ENCODE measurements around the gene C22orf23. TPM values are rescaled to one million over a fixed set of nuclear protein-coding genes. Genes with fewer than 3 reads are reported as not detected.

The C22orf23 gene
- total RNA-seq, 1 donor from 2014 or later, result not detected

DNA sequence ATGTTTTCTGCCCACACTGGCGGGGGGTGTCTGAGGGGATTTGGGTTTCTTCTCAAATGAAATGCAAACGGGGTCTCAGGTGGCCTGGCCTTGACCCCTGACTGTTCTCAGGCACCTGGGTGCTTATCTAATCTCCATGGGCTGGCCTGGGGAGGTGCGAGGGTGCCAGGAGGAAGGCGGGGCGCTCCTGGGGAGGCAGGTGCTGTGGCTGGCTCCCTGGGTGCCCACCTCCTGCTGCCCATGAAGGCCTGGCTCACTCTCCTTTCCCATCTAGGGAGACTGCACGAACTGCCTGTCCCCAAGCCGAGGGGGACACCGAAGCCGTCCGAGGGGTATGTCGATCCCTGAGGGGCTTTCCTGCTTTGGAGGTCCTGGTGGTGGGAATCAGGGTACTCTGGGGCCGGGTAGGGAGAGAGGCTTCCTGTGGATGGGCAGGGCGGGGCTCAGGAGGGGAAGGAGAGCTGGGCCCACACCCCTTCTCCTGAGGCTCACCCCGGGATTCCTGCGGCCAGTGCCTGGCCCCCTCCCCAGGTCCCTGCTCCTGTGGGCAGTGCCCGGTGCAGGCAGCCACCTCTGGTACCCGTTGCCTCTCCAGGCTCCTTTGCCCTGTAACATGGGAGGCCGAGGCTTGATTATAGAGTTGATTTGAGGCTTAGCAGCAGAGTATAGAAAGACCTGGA is 28.9 kb downstream of the C22orf23 start:
- Histone ChIP-seq H3K4me3 (no peak overlapping the region), H3K9me3 (no peaks in the 10 kb centered on the region), H3K27ac (no peak overlapping the region), H3K36me3 (peaks cover 41% of the 10 kb centered on the region), H3K4me1 (no peaks in the 10 kb centered on the region), H3K27me3 (no peaks in the 10 kb centered on the region)
- DNase-seq (no peak), ATAC-seq (no peak)
- intact Hi-C loops (cut with DNase I), result no loop called here
- TF ChIP-seq, protein P1, sequence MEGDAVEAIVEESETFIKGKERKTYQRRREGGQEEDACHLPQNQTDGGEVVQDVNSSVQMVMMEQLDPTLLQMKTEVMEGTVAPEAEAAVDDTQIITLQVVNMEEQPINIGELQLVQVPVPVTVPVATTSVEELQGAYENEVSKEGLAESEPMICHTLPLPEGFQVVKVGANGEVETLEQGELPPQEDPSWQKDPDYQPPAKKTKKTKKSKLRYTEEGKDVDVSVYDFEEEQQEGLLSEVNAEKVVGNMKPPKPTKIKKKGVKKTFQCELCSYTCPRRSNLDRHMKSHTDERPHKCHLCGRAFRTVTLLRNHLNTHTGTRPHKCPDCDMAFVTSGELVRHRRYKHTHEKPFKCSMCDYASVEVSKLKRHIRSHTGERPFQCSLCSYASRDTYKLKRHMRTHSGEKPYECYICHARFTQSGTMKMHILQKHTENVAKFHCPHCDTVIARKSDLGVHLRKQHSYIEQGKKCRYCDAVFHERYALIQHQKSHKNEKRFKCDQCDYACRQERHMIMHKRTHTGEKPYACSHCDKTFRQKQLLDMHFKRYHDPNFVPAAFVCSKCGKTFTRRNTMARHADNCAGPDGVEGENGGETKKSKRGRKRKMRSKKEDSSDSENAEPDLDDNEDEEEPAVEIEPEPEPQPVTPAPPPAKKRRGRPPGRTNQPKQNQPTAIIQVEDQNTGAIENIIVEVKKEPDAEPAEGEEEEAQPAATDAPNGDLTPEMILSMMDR (IDR thresholded peaks at IDR 0.05), result no peak

DNA sequence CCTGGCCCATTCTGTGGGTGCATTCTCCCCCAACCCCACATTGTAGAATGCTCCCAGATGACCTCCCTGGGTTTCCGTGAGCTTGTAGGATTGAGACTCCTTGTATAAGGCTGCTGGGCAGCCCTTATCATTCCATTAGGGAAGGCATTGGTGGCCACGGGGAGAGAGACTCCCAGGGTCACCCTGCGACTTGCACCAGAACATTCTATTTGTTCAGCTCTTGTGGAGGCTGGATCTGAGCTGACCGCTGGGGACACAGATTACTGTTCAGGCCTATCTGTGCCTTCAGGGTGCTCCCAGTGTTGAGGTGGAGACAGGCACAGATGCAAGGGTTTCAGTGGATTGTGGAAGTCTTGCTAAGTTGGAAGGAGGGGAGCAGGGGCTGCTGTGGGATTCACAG is 29.5 kb downstream of the C22orf23 start:
- no peak overlapping the region for H3K4me3 ChIP-seq
- TF ChIP-seq, protein P1 (IDR thresholded peaks at IDR 0.05), result no peak
- ATAC-seq, result no peak
- H3K36me3 ChIP-seq, result peaks cover 41% of the 10 kb centered on the region
- H3K27me3 ChIP-seq, result no peaks in the 10 kb centered on the region
- no peaks in the 10 kb centered on the region for H3K4me1 ChIP-seq
- no peak overlapping the region for H3K27ac ChIP-seq
- intact Hi-C loops (cut with DNase I), result no loop called here
- H3K9me3 ChIP-seq, result no peaks in the 10 kb centered on the region
- no peak for DNase-seq

DNA sequence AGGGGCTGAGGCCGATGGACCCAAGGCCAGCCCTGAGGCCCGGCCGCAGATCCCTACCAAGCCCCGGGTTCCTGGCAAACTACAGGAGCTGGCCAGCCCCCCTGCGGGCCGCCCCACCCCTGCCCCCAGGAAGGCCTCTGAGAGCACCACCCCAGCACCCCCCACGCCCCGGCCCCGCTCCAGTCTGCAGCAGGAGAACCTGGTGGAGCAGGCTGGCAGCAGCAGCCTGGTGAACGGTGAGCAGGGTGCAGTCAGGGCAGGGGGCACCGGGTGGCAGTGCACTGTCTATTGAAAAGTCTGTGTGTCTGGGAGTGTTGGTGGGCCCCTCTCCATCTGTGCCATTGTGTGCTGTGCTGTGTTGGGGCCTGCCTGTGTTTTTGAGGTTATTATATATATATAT is 31.2 kb downstream of the C22orf23 start:
- H3K4me3 ChIP-seq, result no peak overlapping the region

DNA sequence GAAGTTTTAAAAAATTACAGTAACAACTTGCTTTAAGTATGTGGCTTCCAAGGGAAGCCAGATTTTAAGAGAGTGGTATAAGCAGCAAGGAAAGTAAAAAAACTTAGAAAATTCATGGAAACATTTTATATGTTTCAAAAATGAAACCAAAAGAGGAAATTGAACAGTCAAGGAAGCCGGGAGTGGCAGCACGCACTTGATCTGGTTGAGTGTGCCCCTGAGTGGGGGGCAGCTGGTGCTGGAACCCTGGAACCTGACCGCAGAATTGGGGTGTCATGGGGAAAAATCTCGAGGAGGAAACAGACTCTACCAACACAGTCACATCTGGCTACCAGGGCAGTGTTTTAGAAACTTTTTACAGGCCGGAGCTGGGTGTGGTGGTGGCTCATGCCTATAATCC is 33.3 kb downstream of the C22orf23 start:
- TF ChIP-seq, protein P1 (IDR thresholded peaks at IDR 0.05), result no peak
- no peak overlapping the region for H3K4me3 ChIP-seq
- no peaks in the 10 kb centered on the region for H3K9me3 ChIP-seq
- no peaks in the 10 kb centered on the region for H3K4me1 ChIP-seq
- intact Hi-C loops (cut with DNase I), result no loop called here
- H3K27ac ChIP-seq, result peak overlapping the region; percentile 13
- peaks cover 14% of the 10 kb centered on the region for H3K36me3 ChIP-seq
- H3K27me3 ChIP-seq, result no peaks in the 10 kb centered on the region
- ATAC-seq, result no peak
- no peak for DNase-seq

More for the DNA sequence above, 31.2 kb downstream of the C22orf23 start:
- DNase-seq (no peak), ATAC-seq (no peak)
- Histone ChIP-seq H3K27ac (no peak overlapping the region), H3K36me3 (peaks cover 35% of the 10 kb centered on the region), H3K9me3 (no peaks in the 10 kb centered on the region), H3K27me3 (no peaks in the 10 kb centered on the region), H3K4me1 (no peaks in the 10 kb centered on the region)
- intact Hi-C loops (cut with DNase I), result no loop called here
- TF ChIP-seq, protein P1 (IDR thresholded peaks at IDR 0.05), result no peak

DNA sequence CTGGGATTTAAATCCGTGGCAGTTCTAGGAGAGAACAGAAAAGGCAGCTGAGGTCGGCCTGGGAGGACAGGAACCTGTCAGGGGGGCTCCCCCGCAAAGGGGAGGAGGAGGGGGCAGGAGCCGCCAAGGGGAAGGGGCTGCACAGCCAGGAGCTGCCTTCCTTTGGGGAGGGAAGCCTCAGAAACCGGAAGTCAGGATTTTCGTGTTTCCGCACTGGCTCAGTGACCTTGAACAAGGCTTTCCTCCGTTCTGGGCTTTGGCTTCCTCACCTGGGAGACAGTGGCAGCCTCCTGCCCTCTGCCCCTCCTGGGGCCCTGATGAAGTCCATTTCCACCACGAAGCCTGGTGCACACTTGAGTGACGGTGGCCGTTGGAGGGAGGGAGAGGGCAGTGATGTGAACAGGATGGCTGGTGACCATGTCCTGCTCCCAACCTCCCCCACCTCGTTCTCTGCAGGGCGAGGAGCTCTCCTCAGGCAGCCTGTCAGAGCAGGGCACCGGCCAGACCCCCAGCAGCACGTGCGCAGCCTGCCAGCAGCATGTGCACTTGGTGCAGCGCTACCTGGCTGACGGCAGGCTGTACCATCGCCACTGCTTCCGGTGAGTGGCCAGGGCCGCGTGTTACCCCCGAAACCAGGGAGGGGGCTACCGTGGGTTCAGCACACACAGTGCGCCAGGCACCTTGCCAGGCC is 34.7 kb downstream of the C22orf23 start:
- H3K9me3 ChIP-seq, result no peaks in the 10 kb centered on the region
- H3K36me3 ChIP-seq, result peaks cover 19% of the 10 kb centered on the region
- H3K4me3 ChIP-seq, result no peak overlapping the region
- intact Hi-C loops (cut with DNase I), result no loop called here
- ATAC-seq, result no peak
- no peaks in the 10 kb centered on the region for H3K27me3 ChIP-seq
- H3K27ac ChIP-seq, result no peak overlapping the region
- TF ChIP-seq, protein P1 (IDR thresholded peaks at IDR 0.05), result no peak
- no peaks in the 10 kb centered on the region for H3K4me1 ChIP-seq
- DNase-seq, result no peak

All from upper lobe of right lung (tissue), 1 donor.